Cerebellar cortex (tissue), 1 donor: ENCODE data around the gene NKAIN2.
"Not testable (repeated sequence)": the region's sequence is repeated elsewhere in the genome, so short reads cannot be mapped to it uniquely, and the experiment has no call there.

Experiments
- DNase-seq: peaks from one replicate; pipeline ENCODE4 v3.0.0-alpha.2; 2015; ENCODE audit warnings: low spot score

NKAIN2 gene

GRCh38 chr6:124334359-124334758 lies 530.7 kb downstream of the NKAIN2 start:
- no peak for DNase-seq

GRCh38 chr6:124339610-124340334 lies 536.1 kb downstream of the NKAIN2 start:
- no peak for DNase-seq

- DNase-seq: not testable (repeated sequence)
Measured at GRCh38 chr6:124348339-124348738, 544.7 kb downstream of the NKAIN2 start.

GRCh38 chr6:124355146-124355545 lies 551.5 kb downstream of the NKAIN2 start:
- peak; percentile 16 for DNase-seq

- peak; percentile 77 for DNase-seq
Measured at GRCh38 chr6:124356276-124356810, 552.7 kb downstream of the NKAIN2 start.

- DNase-seq: peak; percentile 61
Measured at GRCh38 chr6:124356811-124357210, 553.1 kb downstream of the NKAIN2 start.

- no peak for DNase-seq
Measured at GRCh38 chr6:124368131-124368530, 564.5 kb downstream of the NKAIN2 start.

- DNase-seq: no peak
Measured at GRCh38 chr6:124371974-124372475, 568.4 kb downstream of the NKAIN2 start.

- no peak for DNase-seq
Measured at GRCh38 chr6:124373386-124373785, 569.7 kb downstream of the NKAIN2 start.

GRCh38 chr6:124389127-124389526 lies 585.5 kb downstream of the NKAIN2 start:
- no peak for DNase-seq

GRCh38 chr6:124393536-124393935 lies 589.9 kb downstream of the NKAIN2 start:
- no peak for DNase-seq

- no peak for DNase-seq
Measured at GRCh38 chr6:124396361-124396760, 592.7 kb downstream of the NKAIN2 start.

GRCh38 chr6:124400261-124400999 lies 596.8 kb downstream of the NKAIN2 start:
- peak; percentile 36 for DNase-seq

GRCh38 chr6:124410425-124410824 lies 606.8 kb downstream of the NKAIN2 start:
- DNase-seq: not testable (repeated sequence)

GRCh38 chr6:124412657-124413056 lies 609.0 kb downstream of the NKAIN2 start:
- DNase-seq: not testable (repeated sequence)

GRCh38 chr6:124420116-124420840 lies 616.6 kb downstream of the NKAIN2 start:
- no peak for DNase-seq

- DNase-seq: no peak
Measured at GRCh38 chr6:124423621-124424020, 620.0 kb downstream of the NKAIN2 start.

- DNase-seq: no peak
Measured at GRCh38 chr6:124430740-124431318, 627.2 kb downstream of the NKAIN2 start.

GRCh38 chr6:124432620-124433019 lies 629.0 kb downstream of the NKAIN2 start:
- no peak for DNase-seq

- no peak for DNase-seq
Measured at GRCh38 chr6:124433387-124434160, 629.9 kb downstream of the NKAIN2 start.

- DNase-seq: no peak
Measured at GRCh38 chr6:124434421-124434820, 630.8 kb downstream of the NKAIN2 start.
